ENCODE data around the gene MRPL57. TPM values are rescaled to one million over a fixed set of nuclear protein-coding genes. Genes with fewer than 3 reads are reported as not detected.

Gene MRPL57
- total RNA-seq, 1 donor from 2014 or later, result 14.6 TPM

Other genes with a start within 250 kb of the MRPL57 start
- 12.5 and 27.1 TPM in 2 replicates for gene LATS2, start 115.1 kb upstream of the MRPL57 start, total RNA-seq
- 57.5 and 63.4 TPM in 2 replicates for gene SAP18, start 36.5 kb upstream of the MRPL57 start, total RNA-seq
- 0.30 and 5.7 TPM in 2 replicates for gene SKA3, start 106 bp upstream of the MRPL57 start, total RNA-seq

All from renal cortical epithelial cell (primary cell).